Natural killer cell treated with Interleukin-12 subunit alpha and Interleukin-12 subunit beta and Interleukin-15 and Interleukin-18, amount 100 ng/mL, for 72 hours (primary cell): Measurements from ENCODE around the gene SPOCK3. TPM values are rescaled to one million over a fixed set of nuclear protein-coding genes. Genes with fewer than 3 reads are reported as not detected.

Experiments
- ATAC-seq, 2 donors: fragments of 150-1000 bp; cut with Tn5 transposase in 1 of 2; sonication (Bioruptor Pico), chemical (Tn5 transposase) in 1 of 2; 2 replicates each; pipeline ENCODE4 v1.10.0; 2021
- DNase-seq: peaks from one replicate; pipeline ENCODE4 v3.0.0; 2022; ENCODE audit warnings: low spot score
- H3K27ac Mint-ChIP-seq, 2 donors: 1 replicate in 1 of 2; 2 replicates in 1 of 2; pipeline ENCODE4 v1.8.0; 2022; ENCODE audit warnings: mixed read lengths in 2 of 2, mild to moderate bottlenecking in 1 of 2, moderate library complexity in 1 of 2
- H3K27me3 Mint-ChIP-seq, 2 donors: 1 replicate in 1 of 2; 2 replicates in 1 of 2; pipeline ENCODE4 v1.8.0; 2022; ENCODE audit warnings: mixed read lengths in 2 of 2
- H3K36me3 Mint-ChIP-seq: one replicate; pipeline ENCODE4 v1.8.0; 2022; ENCODE audit warnings: mixed read lengths
- H3K4me1 Mint-ChIP-seq, 2 donors: 1 replicate in 1 of 2; 2 replicates in 1 of 2; pipeline ENCODE4 v1.8.0; 2022; ENCODE audit warnings: low read depth in 2 of 2, mixed read lengths in 2 of 2, mild to moderate bottlenecking in 1 of 2
- H3K4me3 Mint-ChIP-seq: one replicate; pipeline ENCODE4 v1.8.0; 2022; ENCODE audit warnings: mixed read lengths
- H3K9me3 Mint-ChIP-seq: 2 replicates; pipeline ENCODE4 v1.8.0; 2022; ENCODE audit warnings: mixed read lengths
- total RNA-seq, 2 donors: library from RNA; stranded (reverse); gene quantifications; one replicate each; pipeline ENCODE4 v1.2.3, GENCODE V29; 2022

SPOCK3 gene
- total RNA-seq, 2 donors from 2014 or later, result not detected

DNA sequence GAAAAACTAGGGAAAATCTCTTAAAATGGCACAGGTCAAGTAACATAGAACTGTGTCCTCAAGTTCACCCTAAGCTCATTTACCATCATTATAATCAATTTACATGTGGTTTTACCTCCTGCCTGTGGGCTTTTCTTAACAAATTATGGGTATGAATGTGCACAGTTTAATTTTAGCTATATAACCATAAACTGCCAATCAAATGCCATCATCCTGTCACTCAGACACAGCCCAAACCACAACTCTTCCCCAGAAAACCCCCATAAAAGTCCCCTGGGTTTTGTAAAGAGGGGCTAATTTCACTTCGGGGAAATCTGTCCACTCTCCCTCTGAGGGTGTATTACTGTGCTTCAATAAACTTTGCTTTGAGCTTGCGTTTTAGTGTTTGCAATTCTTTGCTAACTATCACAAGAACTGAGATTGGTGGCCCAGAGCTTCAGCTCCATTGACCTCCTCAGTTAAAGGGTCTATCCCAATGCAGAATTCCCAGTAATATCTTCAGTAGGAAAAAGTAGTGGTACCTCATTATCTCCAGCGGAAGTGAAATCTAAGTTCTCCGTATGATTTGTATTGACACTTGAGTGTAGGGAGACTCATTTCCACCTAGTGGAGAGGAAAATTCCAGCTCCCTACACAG is 394.6 kb downstream of the SPOCK3 start:
- no peak for DNase-seq
- Mint-ChIP-seq H3K27me3 (no peaks in the 10 kb centered on the region), H3K4me1 (no peaks in the 10 kb centered on the region), H3K9me3 (peaks cover 18% of the 10 kb centered on the region), H3K27ac (no peak overlapping the region), H3K4me3 (no peak overlapping the region), H3K36me3 (peaks cover 10% of the 10 kb centered on the region)
- ATAC-seq, result no peak

DNA sequence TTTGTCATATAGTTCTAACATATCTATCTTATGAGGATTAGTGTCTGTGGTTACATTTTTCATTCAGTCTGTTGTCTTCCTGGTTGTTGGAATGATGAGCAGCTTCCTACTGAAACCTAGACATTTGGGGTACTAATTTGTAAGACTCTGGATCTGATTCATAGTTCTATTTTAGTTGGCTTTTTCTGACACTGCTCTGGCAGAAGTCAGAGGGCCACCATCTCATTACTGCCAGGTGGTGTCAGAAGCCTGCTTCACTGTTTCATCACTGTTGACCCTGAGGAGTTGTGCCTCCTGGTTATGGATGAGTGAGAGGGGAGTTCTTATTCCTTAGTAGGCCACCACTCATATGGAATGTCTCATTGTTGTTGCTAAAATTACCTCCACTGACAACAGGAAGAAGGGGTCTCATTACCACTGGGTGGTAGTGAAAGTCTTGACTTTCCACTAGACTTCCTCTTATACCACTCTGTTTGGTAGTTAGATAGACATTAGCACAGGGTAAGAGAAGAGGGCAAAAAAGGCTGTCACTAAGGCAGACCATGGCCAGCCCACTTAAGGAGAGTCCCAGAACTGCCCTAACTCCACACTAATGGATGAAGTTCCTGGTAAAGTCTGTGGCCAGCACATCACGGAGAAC is 395.2 kb downstream of the SPOCK3 start:
- Mint-ChIP-seq H3K4me1 (no peaks in the 10 kb centered on the region), H3K27me3 (no peaks in the 10 kb centered on the region), H3K27ac (no peak overlapping the region), H3K9me3 (peaks cover 21% of the 10 kb centered on the region), H3K4me3 (no peak overlapping the region), H3K36me3 (peaks cover 10% of the 10 kb centered on the region)
- no peak for DNase-seq
- peak in 1 of 2 donors; percentile 36 for ATAC-seq

DNA sequence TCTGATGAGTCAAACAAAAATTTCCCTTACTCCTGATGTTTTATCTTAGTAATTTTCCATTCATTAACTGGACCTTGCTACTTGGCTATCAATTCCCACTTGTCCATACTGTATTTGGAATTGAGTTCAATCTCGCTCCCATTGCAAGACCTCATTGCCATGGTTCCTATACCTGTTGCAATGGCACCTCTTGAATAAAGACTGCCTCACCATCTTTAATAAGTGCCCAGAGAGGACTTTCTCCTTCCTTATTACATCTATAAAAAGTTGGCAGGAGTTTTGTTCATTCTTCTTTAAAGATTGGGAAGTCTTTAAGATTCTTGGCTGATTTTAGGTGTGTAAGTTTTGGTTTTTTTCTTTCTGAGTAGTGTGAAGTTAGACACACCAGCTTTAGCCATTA is 397.4 kb downstream of the SPOCK3 start:
- no peak for ATAC-seq
- Mint-ChIP-seq H3K27me3 (no peaks in the 10 kb centered on the region), H3K36me3 (peaks cover 11% of the 10 kb centered on the region), H3K9me3 (peaks cover 32% of the 10 kb centered on the region), H3K4me1 (no peaks in the 10 kb centered on the region), H3K4me3 (no peak overlapping the region), H3K27ac (no peak overlapping the region)
- no peak for DNase-seq

DNA sequence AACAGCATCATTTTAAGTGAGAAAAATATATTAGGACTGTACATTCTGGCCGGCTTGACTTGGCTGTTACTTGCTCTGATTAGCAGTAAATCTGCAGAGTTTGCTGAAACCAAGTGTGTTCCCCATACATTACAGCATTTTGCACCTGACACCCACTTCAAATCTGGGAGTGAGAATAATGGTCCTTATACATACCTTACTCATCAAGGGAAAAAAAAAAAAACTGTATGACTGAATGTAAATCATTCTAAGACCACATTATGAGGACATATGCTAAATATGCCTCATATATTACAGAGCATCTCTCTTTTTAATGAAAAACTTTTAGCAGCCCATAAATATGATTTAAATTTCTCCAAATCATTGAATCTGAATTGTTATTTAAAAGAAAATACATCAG is 406.7 kb downstream of the SPOCK3 start:
- no peak for DNase-seq
- Mint-ChIP-seq H3K27ac (no peak overlapping the region), H3K4me3 (no peak overlapping the region), H3K4me1 (no peaks in the 10 kb centered on the region), H3K27me3 (no peaks in the 10 kb centered on the region), H3K9me3 (peaks cover 18% of the 10 kb centered on the region), H3K36me3 (peaks cover 4% of the 10 kb centered on the region)
- ATAC-seq, result no peak

DNA sequence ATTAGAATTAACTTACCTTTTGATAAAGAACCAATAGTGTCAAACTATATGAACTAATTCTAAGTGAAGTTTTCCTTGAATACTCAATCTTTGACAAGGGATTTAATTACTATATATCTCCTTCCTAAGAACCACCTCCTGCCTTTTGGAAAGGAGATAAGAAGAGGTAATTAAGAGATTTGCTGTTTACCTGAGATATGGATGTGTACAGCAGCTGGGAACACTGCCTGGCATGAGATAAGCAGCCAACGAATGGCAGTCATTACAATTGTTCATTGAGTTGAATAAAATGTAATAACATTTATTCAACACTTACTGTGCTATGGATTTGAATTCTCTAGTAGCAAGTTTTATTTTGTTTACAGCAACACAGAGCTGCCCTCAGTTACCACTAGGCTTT is 407.1 kb downstream of the SPOCK3 start:
- no peak overlapping the region for H3K4me3 Mint-ChIP-seq
- peaks cover 17% of the 10 kb centered on the region for H3K9me3 Mint-ChIP-seq
- H3K27me3 Mint-ChIP-seq, result no peaks in the 10 kb centered on the region
- H3K27ac Mint-ChIP-seq, result no peak overlapping the region
- DNase-seq (no peak), ATAC-seq (no peak)
- H3K4me1 Mint-ChIP-seq, result no peaks in the 10 kb centered on the region
- peaks cover 4% of the 10 kb centered on the region for H3K36me3 Mint-ChIP-seq

DNA sequence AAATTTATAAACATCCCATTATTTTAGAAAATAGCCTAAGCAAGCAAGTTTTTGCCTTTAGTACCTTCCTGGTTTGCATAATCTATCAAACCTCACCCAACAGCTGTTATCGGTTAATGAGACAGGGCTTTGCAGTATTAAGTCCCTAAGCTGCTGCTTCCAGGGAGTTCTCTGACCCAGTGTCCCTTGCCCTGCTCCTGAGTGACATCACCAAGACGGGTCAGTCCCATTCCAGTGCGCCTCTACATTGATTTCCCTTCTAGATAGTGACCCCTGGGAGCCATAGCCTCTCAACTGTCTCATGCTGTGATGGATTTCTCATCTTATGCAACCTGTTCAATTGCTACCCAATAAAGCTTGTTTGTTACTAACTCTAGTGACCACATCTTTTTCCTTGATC is 410.4 kb downstream of the SPOCK3 start:
- Mint-ChIP-seq H3K4me1 (no peaks in the 10 kb centered on the region), H3K9me3 (peaks cover 20% of the 10 kb centered on the region), H3K27me3 (no peaks in the 10 kb centered on the region), H3K36me3 (no peaks in the 10 kb centered on the region), H3K27ac (no peak overlapping the region), H3K4me3 (no peak overlapping the region)
- ATAC-seq (no peak), DNase-seq (no peak)

DNA sequence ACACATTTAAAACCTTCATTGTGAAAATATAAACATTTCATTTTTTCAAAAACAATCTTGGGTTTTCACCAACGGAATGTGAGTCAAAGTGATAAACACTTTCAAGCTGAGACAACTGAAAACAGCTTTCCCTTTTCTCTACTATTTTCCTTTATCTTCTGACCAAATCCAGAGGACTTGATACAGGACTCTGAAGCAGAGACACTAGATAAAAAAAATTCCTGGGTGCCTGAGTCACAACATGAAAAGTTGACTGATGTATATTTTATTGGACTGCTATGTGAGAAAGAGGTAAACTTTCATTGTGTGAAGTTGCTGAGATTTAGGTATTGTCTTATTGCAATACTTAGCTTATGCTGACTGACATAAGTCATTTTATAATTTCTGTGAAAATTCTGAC is 411.2 kb downstream of the SPOCK3 start:
- H3K36me3 Mint-ChIP-seq, result no peaks in the 10 kb centered on the region
- DNase-seq (no peak), ATAC-seq (no peak)
- no peaks in the 10 kb centered on the region for H3K4me1 Mint-ChIP-seq
- H3K9me3 Mint-ChIP-seq, result peaks cover 20% of the 10 kb centered on the region
- no peaks in the 10 kb centered on the region for H3K27me3 Mint-ChIP-seq
- H3K27ac Mint-ChIP-seq, result no peak overlapping the region
- H3K4me3 Mint-ChIP-seq, result no peak overlapping the region

DNA sequence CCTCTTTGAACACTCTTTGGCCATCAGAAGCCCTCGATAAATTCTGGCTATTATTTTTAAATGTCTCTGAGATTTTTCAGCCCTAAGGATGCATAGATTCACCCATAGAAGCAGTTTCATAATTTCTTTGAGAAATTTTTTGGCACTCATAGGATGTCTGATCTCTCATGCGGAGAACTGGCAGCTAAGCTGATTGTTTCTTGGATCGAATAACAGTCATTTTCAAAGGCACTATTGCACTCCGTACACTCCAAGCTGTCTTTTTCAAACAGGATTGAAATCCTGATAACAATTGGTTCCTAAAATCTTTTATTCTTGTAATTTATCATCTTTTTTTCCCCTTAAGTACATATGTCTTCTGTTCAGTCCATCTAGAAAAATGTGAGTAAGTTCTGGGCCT is 411.9 kb downstream of the SPOCK3 start:
- H3K4me1 Mint-ChIP-seq, result no peaks in the 10 kb centered on the region
- ATAC-seq, result no peak
- H3K9me3 Mint-ChIP-seq, result peaks cover 22% of the 10 kb centered on the region
- H3K27me3 Mint-ChIP-seq, result no peaks in the 10 kb centered on the region
- H3K27ac Mint-ChIP-seq, result no peak overlapping the region
- DNase-seq, result no peak
- no peak overlapping the region for H3K4me3 Mint-ChIP-seq
- no peaks in the 10 kb centered on the region for H3K36me3 Mint-ChIP-seq

DNA sequence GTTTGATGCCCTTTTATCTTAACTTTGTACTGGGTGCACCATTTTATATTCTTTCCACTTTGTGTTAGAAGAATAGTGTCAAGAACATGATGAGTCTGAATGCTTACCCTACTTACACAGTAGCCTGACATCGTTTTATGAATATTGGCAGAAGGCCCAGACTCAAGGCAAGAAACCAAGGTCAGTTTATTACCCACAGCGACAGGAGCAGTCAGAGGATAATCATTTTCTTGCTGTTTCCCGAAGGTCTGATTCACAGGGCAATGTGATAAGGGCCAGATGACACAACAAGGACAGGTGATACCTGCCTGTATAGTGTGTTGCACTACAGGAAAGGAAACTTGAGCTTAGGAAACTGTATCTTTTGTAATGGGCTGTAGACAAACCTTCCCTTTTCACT is 417.4 kb downstream of the SPOCK3 start:
- ATAC-seq (no peak), DNase-seq (no peak)
- Mint-ChIP-seq H3K27ac (no peak overlapping the region), H3K27me3 (no peaks in the 10 kb centered on the region), H3K36me3 (no peaks in the 10 kb centered on the region), H3K4me1 (no peaks in the 10 kb centered on the region), H3K4me3 (no peak overlapping the region), H3K9me3 (peaks cover 12% of the 10 kb centered on the region)

DNA sequence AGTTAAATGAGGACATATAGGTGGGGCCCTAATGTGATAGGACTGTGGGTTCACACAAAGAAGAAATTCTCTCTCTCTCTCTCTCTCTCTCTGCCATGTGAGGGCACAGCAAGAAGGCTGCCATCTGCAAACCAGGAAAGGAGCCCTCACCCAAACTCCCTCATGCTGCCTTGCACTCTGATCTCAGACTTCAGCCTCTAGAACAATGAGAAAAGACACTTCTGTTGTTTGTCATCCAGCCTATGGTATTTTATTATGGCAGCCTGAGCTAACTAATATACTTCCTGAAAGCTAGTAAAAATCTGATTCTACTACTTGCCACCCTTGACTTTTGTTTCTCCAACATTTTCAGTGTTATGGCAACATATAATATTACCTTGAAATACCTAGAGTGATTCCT is 425.9 kb downstream of the SPOCK3 start:
- DNase-seq (no peak), ATAC-seq (no peak)
- Mint-ChIP-seq H3K9me3 (peaks cover 11% of the 10 kb centered on the region), H3K4me1 (no peaks in the 10 kb centered on the region), H3K4me3 (no peak overlapping the region), H3K36me3 (no peaks in the 10 kb centered on the region), H3K27me3 (no peaks in the 10 kb centered on the region), H3K27ac (no peak overlapping the region)

DNA sequence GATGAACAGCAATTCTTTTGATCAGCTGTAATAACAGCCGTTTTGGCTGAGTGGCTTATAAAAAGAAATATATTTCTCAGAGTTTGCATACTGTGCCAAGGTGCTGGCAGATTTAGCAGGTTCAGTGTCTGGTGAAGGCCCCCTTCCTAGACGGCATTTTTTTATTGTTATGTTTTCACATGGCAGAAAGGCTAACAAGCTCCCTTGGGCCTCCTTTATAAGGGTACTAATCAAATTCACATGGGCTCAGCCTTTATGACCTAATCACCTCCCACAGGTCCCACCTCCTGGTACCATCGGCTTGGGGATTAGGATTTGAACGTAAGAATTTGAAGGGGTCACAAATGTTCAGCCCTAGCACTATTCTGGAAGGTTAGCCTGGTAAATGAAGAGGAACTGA is 431.9 kb downstream of the SPOCK3 start:
- H3K4me1 Mint-ChIP-seq, result no peaks in the 10 kb centered on the region
- peaks cover 5% of the 10 kb centered on the region for H3K36me3 Mint-ChIP-seq
- no peak overlapping the region for H3K4me3 Mint-ChIP-seq
- no peak for ATAC-seq
- DNase-seq, result no peak
- H3K27ac Mint-ChIP-seq, result no peak overlapping the region
- H3K27me3 Mint-ChIP-seq, result no peaks in the 10 kb centered on the region
- peaks cover 8% of the 10 kb centered on the region for H3K9me3 Mint-ChIP-seq

DNA sequence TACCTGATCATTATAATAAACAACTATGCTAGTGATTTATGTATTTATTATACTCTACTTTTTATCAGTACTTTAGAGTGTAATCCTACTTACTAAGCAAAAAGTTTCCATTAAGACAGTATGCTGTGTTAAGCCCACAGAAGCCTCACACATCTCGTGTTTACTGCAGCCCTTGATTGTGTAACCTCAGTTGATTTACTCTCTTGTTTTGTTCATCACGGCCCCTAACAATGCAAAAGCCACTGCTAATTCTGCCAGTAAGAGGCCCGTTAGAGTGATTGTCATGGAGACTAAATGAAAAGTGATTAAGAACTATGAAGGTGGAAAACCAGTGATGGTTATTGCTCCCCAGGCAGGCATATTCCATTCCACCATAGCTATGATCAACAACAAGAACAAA is 436.2 kb downstream of the SPOCK3 start:
- H3K9me3 Mint-ChIP-seq, result peaks cover 8% of the 10 kb centered on the region
- no peaks in the 10 kb centered on the region for H3K27me3 Mint-ChIP-seq
- no peak for ATAC-seq
- H3K4me3 Mint-ChIP-seq, result no peak overlapping the region
- DNase-seq, result no peak
- no peak overlapping the region for H3K27ac Mint-ChIP-seq
- no peaks in the 10 kb centered on the region for H3K4me1 Mint-ChIP-seq
- H3K36me3 Mint-ChIP-seq, result peaks cover 5% of the 10 kb centered on the region

DNA sequence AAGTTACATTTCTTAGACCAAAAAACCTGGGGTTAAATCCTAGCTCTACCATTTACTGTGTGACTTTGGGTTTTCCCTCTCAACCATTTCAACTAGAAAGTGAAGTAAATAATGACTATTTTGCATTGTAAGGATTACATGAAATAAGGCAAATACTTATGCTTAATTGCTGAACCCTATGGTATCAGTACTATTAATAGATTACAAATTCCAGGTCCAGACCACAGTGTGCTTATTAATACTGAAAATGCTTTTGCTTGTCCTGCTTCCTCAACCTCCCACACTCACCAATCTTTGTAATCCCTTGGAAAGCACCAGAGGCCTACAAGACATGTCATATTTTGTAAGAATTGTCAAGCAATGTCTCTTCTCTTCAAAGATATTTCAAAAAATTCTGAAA is 456.5 kb downstream of the SPOCK3 start:
- Mint-ChIP-seq H3K4me1 (no peaks in the 10 kb centered on the region), H3K27ac (no peak overlapping the region), H3K9me3 (peaks cover 22% of the 10 kb centered on the region), H3K27me3 (no peaks in the 10 kb centered on the region), H3K4me3 (no peak overlapping the region), H3K36me3 (peaks cover 29% of the 10 kb centered on the region)
- ATAC-seq (no peak), DNase-seq (no peak)

DNA sequence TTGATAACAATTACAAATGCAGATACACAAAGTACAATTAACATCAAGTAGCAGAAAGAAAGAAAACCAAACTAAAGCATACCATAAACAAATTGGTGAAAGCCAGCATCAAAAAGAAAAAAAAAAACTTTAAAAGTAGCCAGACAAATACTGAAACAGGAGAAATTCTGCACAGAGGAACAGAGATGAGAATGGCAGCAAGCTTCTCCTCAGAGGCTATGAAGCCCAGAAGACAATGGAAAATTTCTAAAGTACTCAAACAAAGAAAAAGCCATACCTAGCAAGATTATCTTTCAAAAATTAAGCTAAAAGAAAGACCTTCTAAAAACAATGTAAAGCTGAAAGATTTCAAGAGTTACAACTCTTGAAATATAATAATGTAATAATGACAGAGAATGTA is 471.3 kb downstream of the SPOCK3 start:
- DNase-seq, result no peak
- H3K4me3 Mint-ChIP-seq, result no peak overlapping the region
- no peaks in the 10 kb centered on the region for H3K27me3 Mint-ChIP-seq
- H3K36me3 Mint-ChIP-seq, result peaks cover 4% of the 10 kb centered on the region
- peaks cover 14% of the 10 kb centered on the region for H3K9me3 Mint-ChIP-seq
- H3K27ac Mint-ChIP-seq, result no peak overlapping the region
- no peaks in the 10 kb centered on the region for H3K4me1 Mint-ChIP-seq
- ATAC-seq, result no peak

DNA sequence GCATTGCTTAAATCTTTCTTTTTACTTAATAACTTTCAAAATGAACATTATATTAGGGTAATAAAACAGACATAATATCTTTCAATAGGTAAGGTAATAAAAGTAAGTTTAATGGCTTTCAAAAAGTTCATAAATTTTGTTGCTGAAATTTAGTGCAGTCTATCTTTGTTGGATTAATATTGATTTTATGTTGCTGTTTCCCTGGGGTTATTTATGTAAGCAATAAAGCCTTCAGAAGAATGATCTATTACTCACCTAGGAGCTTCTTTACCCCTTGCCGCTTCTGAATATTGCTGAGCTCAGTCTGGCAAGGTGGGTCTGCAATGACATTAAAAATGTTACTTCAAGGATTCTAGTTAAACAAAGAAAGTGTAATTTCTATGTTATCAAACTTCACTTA is 492.6 kb downstream of the SPOCK3 start:
- H3K36me3 Mint-ChIP-seq, result peaks cover 18% of the 10 kb centered on the region
- no peak overlapping the region for H3K4me3 Mint-ChIP-seq
- no peak overlapping the region for H3K27ac Mint-ChIP-seq
- H3K27me3 Mint-ChIP-seq, result no peaks in the 10 kb centered on the region
- ATAC-seq (no peak), DNase-seq (no peak)
- peaks cover 21% of the 10 kb centered on the region for H3K9me3 Mint-ChIP-seq
- no peaks in the 10 kb centered on the region for H3K4me1 Mint-ChIP-seq
